ENCODE results near the gene ENKUR. TPM values are rescaled to one million over a fixed set of nuclear protein-coding genes. Genes with fewer than 3 reads are reported as not detected.

Gene ENKUR
- total RNA-seq, 2 experiments from 2014 or later, result not detected

GRCh38 chr10:24983130-24983529 lies 32.8 kb downstream of the ENKUR start:
- CTCF ChIA-PET, result no interaction called here
- Mint-ChIP-seq H3K36me3 (ENCODE audit: low read depth) (no peaks in the 10 kb centered on the region), H3K4me1 (ENCODE audit: low read depth) (peaks cover 13% of the 10 kb centered on the region), H3K9me3 (no peaks in the 10 kb centered on the region), H3K27ac (no peak overlapping the region), H3K27me3 (no peaks in the 10 kb centered on the region), H3K4me3 (no peak overlapping the region)
- Histone ChIP-seq H3K36me3 (ENCODE audit: insufficient read depth, low read length) (no peaks in the 10 kb centered on the region), H3K9me3 (ENCODE audit: control insufficient read depth in 1 of 2, insufficient read depth in 1 of 2, low read length in 2 of 2) (no peaks in the 10 kb centered on the region), H3K4me1 (ENCODE audit: insufficient read depth, low read length) (no peaks in the 10 kb centered on the region), H3K4me3 (ENCODE audit: low read length) (no peak overlapping the region), H3K27me3 (ENCODE audit: control insufficient read depth in 1 of 2, insufficient read depth in 2 of 2, low read length in 2 of 2) (no peaks in the 10 kb centered on the region), H3K27ac (ENCODE audit: low read depth in 1 of 2, low read length in 2 of 2) (no peak overlapping the region)
- DNase-seq, result no peak
- no peak for ATAC-seq (ENCODE audit: poor library complexity)
- no peak for TF ChIP-seq CTCF (IDR thresholded peaks at IDR 0.05)
- intact Hi-C loops (cut with DNase I, micrococcal nuclease), result no loop called here
- POLR2A ChIA-PET, result interaction anchor here (0.6 kb wide), 1 partner anchor 33 kb away, joined by 3 read pairs; the partner anchor contains the start of gene THNSL1

- no peak overlapping the region for H3K4me3 ChIP-seq (ENCODE audit: low read length)
- H3K27ac Mint-ChIP-seq, result no peak overlapping the region
- no peaks in the 10 kb centered on the region for H3K27me3 Mint-ChIP-seq
- DNase-seq (no peak), ATAC-seq (ENCODE audit: poor library complexity) (no peak)
- H3K27ac ChIP-seq (ENCODE audit: low read depth in 1 of 2, low read length in 2 of 2), result no peak overlapping the region
- no peaks in the 10 kb centered on the region for H3K36me3 ChIP-seq (ENCODE audit: insufficient read depth, low read length)
- intact Hi-C loops (cut with DNase I, micrococcal nuclease), result no loop called here
- H3K9me3 ChIP-seq (ENCODE audit: control insufficient read depth in 1 of 2, insufficient read depth in 1 of 2, low read length in 2 of 2), result no peaks in the 10 kb centered on the region
- no peaks in the 10 kb centered on the region for H3K27me3 ChIP-seq (ENCODE audit: control insufficient read depth in 1 of 2, insufficient read depth in 2 of 2, low read length in 2 of 2)
- H3K4me3 Mint-ChIP-seq, result no peak overlapping the region
- no peaks in the 10 kb centered on the region for H3K36me3 Mint-ChIP-seq (ENCODE audit: low read depth)
- TF ChIP-seq CTCF (IDR thresholded peaks at IDR 0.05), result no peak
- ChIA-PET CTCF (interaction anchor here (1.6 kb wide), 1 partner anchor 365 kb away, joined by 4 read pairs; no protein-coding TSS in a partner anchor), POLR2A (no interaction called here)
- H3K9me3 Mint-ChIP-seq, result no peaks in the 10 kb centered on the region
- H3K4me1 Mint-ChIP-seq (ENCODE audit: low read depth), result peaks cover 13% of the 10 kb centered on the region
- H3K4me1 ChIP-seq (ENCODE audit: insufficient read depth, low read length), result no peaks in the 10 kb centered on the region
These were observed 33.4 kb downstream of the ENKUR start for GRCh38 chr10:24982319-24983112.

GRCh38 chr10:24981161-24981710 lies 34.7 kb downstream of the ENKUR start:
- Histone ChIP-seq H3K4me1 (ENCODE audit: insufficient read depth, low read length) (no peaks in the 10 kb centered on the region), H3K4me3 (ENCODE audit: low read length) (no peak overlapping the region), H3K27me3 (ENCODE audit: control insufficient read depth in 1 of 2, insufficient read depth in 2 of 2, low read length in 2 of 2) (no peaks in the 10 kb centered on the region), H3K36me3 (ENCODE audit: insufficient read depth, low read length) (no peaks in the 10 kb centered on the region), H3K9me3 (ENCODE audit: control insufficient read depth in 1 of 2, insufficient read depth in 1 of 2, low read length in 2 of 2) (no peaks in the 10 kb centered on the region), H3K27ac (ENCODE audit: low read depth in 1 of 2, low read length in 2 of 2) (no peak overlapping the region)
- Mint-ChIP-seq H3K9me3 (no peaks in the 10 kb centered on the region), H3K36me3 (ENCODE audit: low read depth) (no peaks in the 10 kb centered on the region), H3K4me1 (ENCODE audit: low read depth) (peaks cover 13% of the 10 kb centered on the region), H3K27me3 (no peaks in the 10 kb centered on the region), H3K27ac (no peak overlapping the region), H3K4me3 (no peak overlapping the region)
- intact Hi-C loops (cut with DNase I, micrococcal nuclease), result no loop called here
- ATAC-seq (ENCODE audit: poor library complexity) (no peak), DNase-seq (no peak)
- ChIA-PET POLR2A (no interaction called here), CTCF (interaction anchor here (1.6 kb wide), 1 partner anchor 363 kb away, joined by 4 read pairs; no protein-coding TSS in a partner anchor)
- TF ChIP-seq CTCF (IDR thresholded peaks at IDR 0.05), result no peak

All from CD4-positive, alpha-beta T cell (primary cell).